Sigmoid colon (tissue), 4 donors: ENCODE data around the gene SCT.

Experiments used
- CTCF ChIP-seq, 4 experiments: fragments of 450-650 bp in 3 of 4; fragments of 200-600 bp in 1 of 4; IDR thresholded peaks; one replicate each; pipeline ENCODE4 v1.5.1; 2016 to 2019; ENCODE audit warnings: antibody characterized with exemption in 4 of 4, mild to moderate bottlenecking in 3 of 4, moderate library complexity in 2 of 4
- POLR2AphosphoS5 ChIP-seq, 4 donors: sonication (generic); formaldehyde crosslinking; IDR thresholded peaks; one replicate each; pipeline ENCODE4 v1.6.1; 2017; ENCODE audit warnings: antibody characterized with exemption in 4 of 4

- TF ChIP-seq CTCF (IDR thresholded peaks at IDR 0.05) (no peak), POLR2AphosphoS5 (IDR thresholded peaks at IDR 0.05) (no peak)
Measured at GRCh38 chr11:617912-618682, 8.9 kb downstream of the SCT start.
